PFSK-1 (cell line): ENCODE data around the gene OR4D2.

ENCODE experiments used
- FOXP2 ChIP-seq: optimal IDR thresholded peaks from 2 replicates; pipeline ENCODE3; 2011; ENCODE audit warnings: borderline replicate concordance, control low read depth, inconsistent platforms; ENCODE audit not compliant: insufficient read depth; ENCODE audit errors: extremely low read length, extremely low read depth
- POLR2AphosphoS5 ChIP-seq: IDR thresholded peaks from 2 replicates; pipeline ENCODE4 v1.6.1; 2012; ENCODE audit warnings: low read depth, mild to moderate bottlenecking, control low read depth, low read length, moderate library complexity
- SIN3A ChIP-seq: IDR thresholded peaks from 2 replicates; pipeline ENCODE4 v1.6.1; 2012; ENCODE audit warnings: mild to moderate bottlenecking, low read length, moderate library complexity, borderline replicate concordance; ENCODE audit not compliant: insufficient read depth
- TAF1 ChIP-seq: IDR thresholded peaks from 2 replicates; pipeline ENCODE4 v1.6.1; 2012; ENCODE audit warnings: low read length, control low read depth, borderline replicate concordance; ENCODE audit not compliant: insufficient read depth
- TF ChIP-seq, protein P1 (sequence below), 2 experiments: IDR thresholded peaks; 2 replicates each; pipeline versions ENCODE4 v1.6.1 to v1.8.0; 2011 to 2012; ENCODE audit warnings: low read depth in 2 of 2, low read length in 2 of 2, control low read depth in 1 of 2, inconsistent platforms in 1 of 2, mild to moderate bottlenecking in 1 of 2, moderate library complexity in 1 of 2; ENCODE audit not compliant: insufficient read depth in 1 of 2

Gene OR4D2

DNA sequence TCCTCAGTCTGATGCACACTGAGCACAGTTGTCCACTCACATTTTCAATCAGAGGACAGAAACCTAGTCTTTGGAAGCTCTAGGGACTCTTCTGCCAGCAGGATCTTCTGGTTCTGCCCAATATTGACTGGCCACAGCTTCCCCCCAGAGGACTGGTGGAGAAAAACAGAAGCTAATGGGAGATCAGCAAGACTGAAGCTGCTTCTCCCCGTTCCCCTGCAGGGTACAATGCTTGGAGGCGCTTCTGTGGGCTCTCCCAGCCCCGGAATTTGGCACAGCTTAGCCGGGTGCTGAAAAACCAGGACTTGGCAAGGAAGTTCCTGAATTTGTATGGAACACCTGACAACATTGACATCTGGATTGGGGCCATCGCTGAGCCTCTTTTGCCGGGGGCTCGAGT is 36.1 kb downstream of the OR4D2 start:
- no peak for TF ChIP-seq TAF1
- no peak for TF ChIP-seq SIN3A
- no peak for TF ChIP-seq FOXP2
- TF ChIP-seq, protein P1, sequence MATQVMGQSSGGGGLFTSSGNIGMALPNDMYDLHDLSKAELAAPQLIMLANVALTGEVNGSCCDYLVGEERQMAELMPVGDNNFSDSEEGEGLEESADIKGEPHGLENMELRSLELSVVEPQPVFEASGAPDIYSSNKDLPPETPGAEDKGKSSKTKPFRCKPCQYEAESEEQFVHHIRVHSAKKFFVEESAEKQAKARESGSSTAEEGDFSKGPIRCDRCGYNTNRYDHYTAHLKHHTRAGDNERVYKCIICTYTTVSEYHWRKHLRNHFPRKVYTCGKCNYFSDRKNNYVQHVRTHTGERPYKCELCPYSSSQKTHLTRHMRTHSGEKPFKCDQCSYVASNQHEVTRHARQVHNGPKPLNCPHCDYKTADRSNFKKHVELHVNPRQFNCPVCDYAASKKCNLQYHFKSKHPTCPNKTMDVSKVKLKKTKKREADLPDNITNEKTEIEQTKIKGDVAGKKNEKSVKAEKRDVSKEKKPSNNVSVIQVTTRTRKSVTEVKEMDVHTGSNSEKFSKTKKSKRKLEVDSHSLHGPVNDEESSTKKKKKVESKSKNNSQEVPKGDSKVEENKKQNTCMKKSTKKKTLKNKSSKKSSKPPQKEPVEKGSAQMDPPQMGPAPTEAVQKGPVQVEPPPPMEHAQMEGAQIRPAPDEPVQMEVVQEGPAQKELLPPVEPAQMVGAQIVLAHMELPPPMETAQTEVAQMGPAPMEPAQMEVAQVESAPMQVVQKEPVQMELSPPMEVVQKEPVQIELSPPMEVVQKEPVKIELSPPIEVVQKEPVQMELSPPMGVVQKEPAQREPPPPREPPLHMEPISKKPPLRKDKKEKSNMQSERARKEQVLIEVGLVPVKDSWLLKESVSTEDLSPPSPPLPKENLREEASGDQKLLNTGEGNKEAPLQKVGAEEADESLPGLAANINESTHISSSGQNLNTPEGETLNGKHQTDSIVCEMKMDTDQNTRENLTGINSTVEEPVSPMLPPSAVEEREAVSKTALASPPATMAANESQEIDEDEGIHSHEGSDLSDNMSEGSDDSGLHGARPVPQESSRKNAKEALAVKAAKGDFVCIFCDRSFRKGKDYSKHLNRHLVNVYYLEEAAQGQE (IDR thresholded peaks at IDR 0.05; ENCODE audit: insufficient read depth in 1 of 2, low read depth in 2 of 2, low read length in 2 of 2): no peak
- no peak for TF ChIP-seq POLR2AphosphoS5

DNA sequence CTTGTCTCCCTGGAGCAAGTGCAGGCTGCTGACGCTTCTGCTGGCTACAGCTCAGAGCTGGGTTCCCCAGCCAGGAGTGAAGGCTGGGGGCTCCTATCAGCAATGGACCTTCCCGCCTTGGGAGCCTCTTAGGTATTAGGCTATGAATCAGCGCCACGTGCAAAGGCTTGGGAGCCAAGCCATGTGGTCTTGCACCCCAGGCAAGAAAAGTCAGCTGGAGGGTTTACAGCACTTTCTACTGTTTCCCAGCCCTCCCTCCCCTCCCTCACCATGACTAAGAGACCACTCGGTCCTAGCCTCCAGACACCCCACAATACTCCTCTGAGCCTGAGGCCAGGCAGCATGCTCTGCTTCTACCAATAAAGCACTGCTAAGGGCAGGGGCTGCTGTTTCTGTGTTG is 38.0 kb downstream of the OR4D2 start:
- no peak for TF ChIP-seq FOXP2
- no peak for TF ChIP-seq SIN3A
- no peak for TF ChIP-seq POLR2AphosphoS5
- no peak for TF ChIP-seq TAF1
- TF ChIP-seq, protein P1 (IDR thresholded peaks at IDR 0.05; ENCODE audit: insufficient read depth in 1 of 2, low read depth in 2 of 2, low read length in 2 of 2): no peak

DNA sequence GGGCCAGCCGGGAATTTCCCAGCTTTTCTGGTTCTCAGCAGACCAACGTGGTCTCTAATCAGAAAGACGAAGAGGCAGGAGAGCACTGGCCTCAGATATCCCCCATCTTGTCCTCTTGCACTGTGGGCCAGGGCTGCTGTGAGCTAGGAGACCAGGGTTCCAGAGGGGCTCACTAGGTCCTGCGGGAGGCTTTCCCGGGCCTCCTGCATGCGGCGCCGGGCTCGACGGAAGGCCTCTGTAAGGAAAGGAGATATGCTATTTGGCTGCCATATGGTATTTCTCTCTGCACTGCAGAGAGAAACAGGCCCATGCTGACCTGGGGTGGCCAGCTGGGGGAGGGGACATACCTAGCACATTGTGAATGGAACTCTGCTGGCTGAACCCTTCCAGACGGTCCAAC is 39.2 kb downstream of the OR4D2 start:
- TF ChIP-seq TAF1: no peak
- TF ChIP-seq, protein P1 (IDR thresholded peaks at IDR 0.05; ENCODE audit: insufficient read depth in 1 of 2, low read depth in 2 of 2, low read length in 2 of 2): no peak
- no peak for TF ChIP-seq FOXP2
- no peak for TF ChIP-seq POLR2AphosphoS5
- no peak for TF ChIP-seq SIN3A

DNA sequence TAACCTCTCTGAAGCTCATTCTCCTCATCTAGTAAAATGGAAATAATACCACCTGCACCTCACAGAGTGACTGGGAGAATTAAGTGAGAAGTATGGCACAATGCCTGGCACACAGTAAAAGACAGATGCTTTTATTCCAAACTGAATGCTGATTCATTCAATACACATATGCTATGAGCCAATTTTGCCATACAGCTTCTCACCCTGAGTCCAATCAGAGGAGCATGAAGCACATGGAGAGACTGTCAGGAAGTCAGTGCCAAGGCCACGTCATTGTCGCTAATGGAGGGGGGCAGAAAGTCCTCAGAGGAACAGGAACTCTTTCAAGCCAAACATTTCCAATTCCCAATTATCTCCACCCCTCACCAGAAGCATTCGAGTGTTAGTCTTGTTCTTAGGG is 40.7 kb downstream of the OR4D2 start:
- TF ChIP-seq SIN3A: no peak
- TF ChIP-seq TAF1: no peak
- TF ChIP-seq FOXP2: no peak
- TF ChIP-seq, protein P1 (IDR thresholded peaks at IDR 0.05; ENCODE audit: insufficient read depth in 1 of 2, low read depth in 2 of 2, low read length in 2 of 2): no peak
- TF ChIP-seq POLR2AphosphoS5: no peak

DNA sequence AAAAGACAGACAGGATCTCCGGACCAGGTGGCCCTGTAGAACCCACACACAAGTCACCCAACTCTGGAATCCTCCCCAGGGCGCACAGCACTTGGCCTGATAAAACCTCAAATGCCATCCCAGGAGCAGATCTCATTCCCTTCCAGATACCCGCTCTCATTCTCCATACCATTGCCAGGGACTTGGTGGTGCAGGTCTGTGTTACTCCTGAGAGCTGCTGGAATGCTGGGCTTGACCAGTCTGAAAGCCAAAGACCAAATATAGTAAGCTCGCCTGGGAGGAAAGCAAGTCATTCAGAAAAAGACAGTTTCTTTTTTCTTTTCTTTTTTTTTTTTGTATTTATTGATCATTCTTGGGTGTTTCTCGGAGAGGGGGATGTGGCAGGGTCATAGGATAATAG is 41.6 kb downstream of the OR4D2 start:
- TF ChIP-seq FOXP2: no peak
- TF ChIP-seq TAF1: no peak
- TF ChIP-seq SIN3A: no peak
- TF ChIP-seq POLR2AphosphoS5: no peak
- TF ChIP-seq, protein P1 (IDR thresholded peaks at IDR 0.05; ENCODE audit: insufficient read depth in 1 of 2, low read depth in 2 of 2, low read length in 2 of 2): no peak
